Ovary (tissue), 9 donors: ENCODE data around the gene SERPINB11. TPM values are rescaled to one million over a fixed set of nuclear protein-coding genes. Genes with fewer than 3 reads are reported as not detected.
"Not testable (repeated sequence)": the region's sequence is repeated elsewhere in the genome, so short reads cannot be mapped to it uniquely, and the experiment has no call there.

Experiments used
- DNase-seq, 5 donors: peaks; one replicate each; pipeline ENCODE4 v3.0.0-alpha.2; 2019 to 2020
- H3K27ac ChIP-seq, 2 donors: fragments of 200-600 bp; one replicate each; pipeline versions ENCODE4 v1.5.1 to v1.8.0; 2019 to 2022
- H3K27me3 ChIP-seq: fragments of 200-600 bp; one replicate; pipeline ENCODE4 v1.8.0; 2022
- H3K36me3 ChIP-seq: fragments of 200-600 bp; sonication (generic); one replicate; pipeline ENCODE4 v1.5.1; 2019
- H3K4me1 ChIP-seq: one replicate; pipeline ENCODE4 v1.8.1; 2013; ENCODE audit warnings: mild to moderate bottlenecking, moderate library complexity; ENCODE audit not compliant: insufficient read depth
- H3K4me3 ChIP-seq: fragments of 200-600 bp; sonication (generic); one replicate; pipeline ENCODE4 v1.5.1; 2017
- H3K9me3 ChIP-seq, 2 donors: fragments of 200-600 bp in 1 of 2; sonication (generic) in 1 of 2; one replicate each; pipeline versions ENCODE4 v1.5.1 to v1.8.1; 2013 to 2019; ENCODE audit warnings: mild to moderate bottlenecking in 1 of 2, moderate library complexity in 1 of 2
- EP300 ChIP-seq: sonication (generic); formaldehyde crosslinking; IDR thresholded peaks from one replicate; pipeline ENCODE4 v1.6.1; 2017; ENCODE audit warnings: antibody characterized with exemption
- POLR2A ChIP-seq: fragments of 450-650 bp; IDR thresholded peaks from one replicate; pipeline ENCODE4 v1.6.1; 2017; ENCODE audit warnings: antibody characterized with exemption, mild to moderate bottlenecking, moderate library complexity
- WGBS, 3 donors: extraction: QIAGEN DNeasy Blood & Tissue Kit in 1 of 3; methylation state at CpG; one replicate each; pipeline versions ENCODE4 v1.1.5 to v1.1.7; 2013 to 2017; 5-methylcytosine and 5-hydroxymethylcytosine counted together
- intact Hi-C, 4 donors: fragments of 100-400 bp; cut with DNase I; formaldehyde crosslinking; loops; one replicate each; pipeline versions ENCODE4 v1.11.0 to v1.15.1; 2022 to 2023
- polyA plus RNA-seq, 2 donors: library from polyadenylated mRNA; stranded (reverse); fragments of 200-250 nt in 1 of 2; fragments of 350-450 nt in 1 of 2; fragmentation: Illumina TruSeq in 1 of 2; extraction: RNeasy Lipid Tissue Mini Kit (QIAGEN cat#74804) in 1 of 2; gene quantifications; one replicate each; pipeline ENCODE4 v1.2.3, GENCODE V29; 2013 to 2014
- total RNA-seq, 7 donors: library from RNA; depleted of rRNA in 2 of 7; stranded (reverse); fragments of >200 nt in 2 of 7; fragmentation: NEBNext Ultra II Directional in 3 of 7; extraction: Animal tissue kit (Norgen Biotek cat#: 25700) in 3 of 7; gene quantifications; one replicate each; pipeline versions ENCODE4 v1.1.0 to v1.2.4, GENCODE V29; 2016 to 2023
- TF ChIP-seq, protein P1 (sequence below), 3 donors: fragments of 450-650 bp in 2 of 3; fragments of 200-600 bp in 1 of 3; IDR thresholded peaks; one replicate each; pipeline versions ENCODE4 v1.5.1 to v1.8.0; 2016 to 2022; ENCODE audit warnings: antibody characterized with exemption in 3 of 3, mild to moderate bottlenecking in 1 of 3
- donor health status: DM: no; HTN: no; CAD: no; lungs with moderate emphysema.
- donor health status: DM: no; HTN: no; CAD: no.
- donor health status: Bipolar disorder and iron deficiency.
- donor health status: DM: yes; HTN: yes; CAD: no.
- donor health status: DM: no; HTN: no; CAD: no.
- donor health status: DM: yes; HTN: yes; CAD: no.

Gene SERPINB11
- total and polyA plus RNA-seq, 9 donors = not detected

DNA sequence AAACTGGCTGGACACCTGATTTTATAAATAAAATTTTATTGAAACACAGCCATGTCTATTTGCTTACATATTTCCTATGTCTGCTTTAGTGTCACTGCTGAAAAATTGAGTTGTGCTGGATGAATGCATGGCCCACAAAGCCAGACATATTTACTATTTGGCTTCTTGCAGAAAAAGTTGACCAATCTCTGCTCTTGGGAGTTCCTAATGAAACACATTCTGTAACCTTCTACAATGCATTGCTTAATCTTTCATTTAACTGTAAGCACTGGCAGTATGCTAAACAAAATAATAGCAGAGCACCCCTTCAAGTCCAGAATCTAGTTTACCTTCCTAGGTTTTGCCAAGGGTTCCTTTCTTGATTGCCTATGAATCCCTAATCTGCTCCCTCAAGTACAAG, 54.8 kb downstream of the SERPINB11 start:
- no peak for TF ChIP-seq EP300
- no peak for TF ChIP-seq POLR2A
- TF ChIP-seq, protein P1, sequence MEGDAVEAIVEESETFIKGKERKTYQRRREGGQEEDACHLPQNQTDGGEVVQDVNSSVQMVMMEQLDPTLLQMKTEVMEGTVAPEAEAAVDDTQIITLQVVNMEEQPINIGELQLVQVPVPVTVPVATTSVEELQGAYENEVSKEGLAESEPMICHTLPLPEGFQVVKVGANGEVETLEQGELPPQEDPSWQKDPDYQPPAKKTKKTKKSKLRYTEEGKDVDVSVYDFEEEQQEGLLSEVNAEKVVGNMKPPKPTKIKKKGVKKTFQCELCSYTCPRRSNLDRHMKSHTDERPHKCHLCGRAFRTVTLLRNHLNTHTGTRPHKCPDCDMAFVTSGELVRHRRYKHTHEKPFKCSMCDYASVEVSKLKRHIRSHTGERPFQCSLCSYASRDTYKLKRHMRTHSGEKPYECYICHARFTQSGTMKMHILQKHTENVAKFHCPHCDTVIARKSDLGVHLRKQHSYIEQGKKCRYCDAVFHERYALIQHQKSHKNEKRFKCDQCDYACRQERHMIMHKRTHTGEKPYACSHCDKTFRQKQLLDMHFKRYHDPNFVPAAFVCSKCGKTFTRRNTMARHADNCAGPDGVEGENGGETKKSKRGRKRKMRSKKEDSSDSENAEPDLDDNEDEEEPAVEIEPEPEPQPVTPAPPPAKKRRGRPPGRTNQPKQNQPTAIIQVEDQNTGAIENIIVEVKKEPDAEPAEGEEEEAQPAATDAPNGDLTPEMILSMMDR (IDR thresholded peaks at IDR 0.05) = no peak
- H3K27ac ChIP-seq = no peak overlapping the region
- no peak for DNase-seq
- no peaks in the 10 kb centered on the region for H3K36me3 ChIP-seq
- H3K27me3 ChIP-seq = no peaks in the 10 kb centered on the region
- no peaks in the 10 kb centered on the region for H3K4me1 ChIP-seq
- intact Hi-C loops = no loop called here
- no peaks in the 10 kb centered on the region for H3K9me3 ChIP-seq
- no peak overlapping the region for H3K4me3 ChIP-seq

DNA sequence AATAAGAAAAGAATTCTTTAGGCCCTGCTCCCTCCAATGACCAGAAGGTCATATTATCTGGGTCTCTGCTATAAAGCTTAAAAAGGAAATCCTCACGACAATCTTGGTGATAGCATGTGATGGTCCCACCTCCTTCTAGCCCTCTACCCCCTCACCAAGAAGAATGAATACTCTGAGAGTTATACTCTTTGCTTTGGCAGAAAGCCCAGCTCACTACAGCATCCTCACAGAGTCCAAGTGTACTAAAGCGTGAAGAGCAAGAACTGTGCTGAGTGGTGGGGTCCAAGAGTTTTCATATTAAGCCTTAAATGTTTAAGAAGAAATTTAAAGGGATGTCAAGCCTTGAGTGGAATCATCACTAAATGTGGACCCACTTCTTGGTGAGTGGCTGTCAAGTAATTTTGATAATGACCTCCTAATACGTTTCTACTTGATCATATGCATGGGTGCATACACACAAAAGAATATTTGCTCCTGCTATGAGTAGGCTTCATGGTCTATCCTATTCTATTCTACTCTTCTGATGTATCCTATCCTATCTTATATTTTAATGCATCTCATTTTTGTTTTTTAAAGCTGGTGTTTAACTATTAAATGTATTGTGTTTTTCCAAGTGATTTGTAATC, 56.0 kb downstream of the SERPINB11 start:
- no peak for DNase-seq
- 48 to 61% (median 54%) methylated on average over 3 of the region's 3 CpGs for WGBS, 3 donors
- Histone ChIP-seq H3K4me1 (no peaks in the 10 kb centered on the region), H3K27me3 (no peaks in the 10 kb centered on the region), H3K4me3 (no peak overlapping the region), H3K36me3 (no peaks in the 10 kb centered on the region), H3K27ac (no peak overlapping the region), H3K9me3 (no peaks in the 10 kb centered on the region)
- TF ChIP-seq, protein P1 (IDR thresholded peaks at IDR 0.05) = no peak
- TF ChIP-seq EP300 (no peak), POLR2A (no peak)
- intact Hi-C loops = no loop called here

DNA sequence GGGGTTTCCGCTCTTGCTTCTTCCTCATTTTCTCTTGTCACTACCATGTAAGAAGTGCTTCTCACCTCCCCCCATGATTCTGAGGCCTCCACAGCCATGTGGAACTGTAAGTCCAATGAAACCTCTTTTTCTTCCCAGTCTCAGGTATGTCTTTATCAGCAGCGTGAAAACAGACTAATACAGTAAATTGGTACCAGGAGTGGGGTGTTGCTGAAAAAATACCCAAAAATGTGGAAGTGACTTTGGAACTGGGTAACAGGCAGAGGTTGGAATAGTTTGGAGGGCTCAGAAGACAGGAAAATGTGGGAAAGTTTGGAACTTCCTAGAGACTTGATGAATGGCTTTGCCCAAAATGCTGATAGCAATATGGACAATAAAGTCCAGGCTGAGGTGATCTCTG, 57.0 kb downstream of the SERPINB11 start:
- H3K36me3 ChIP-seq, H3K4me3 ChIP-seq, H3K4me1 ChIP-seq, H3K9me3 ChIP-seq, DNase-seq, intact Hi-C loops, H3K27ac ChIP-seq, H3K27me3 ChIP-seq: not testable (repeated sequence)
- 93 to 100% (median 97%) methylated on average over 2 of the region's 2 CpGs for WGBS, 3 donors

DNA sequence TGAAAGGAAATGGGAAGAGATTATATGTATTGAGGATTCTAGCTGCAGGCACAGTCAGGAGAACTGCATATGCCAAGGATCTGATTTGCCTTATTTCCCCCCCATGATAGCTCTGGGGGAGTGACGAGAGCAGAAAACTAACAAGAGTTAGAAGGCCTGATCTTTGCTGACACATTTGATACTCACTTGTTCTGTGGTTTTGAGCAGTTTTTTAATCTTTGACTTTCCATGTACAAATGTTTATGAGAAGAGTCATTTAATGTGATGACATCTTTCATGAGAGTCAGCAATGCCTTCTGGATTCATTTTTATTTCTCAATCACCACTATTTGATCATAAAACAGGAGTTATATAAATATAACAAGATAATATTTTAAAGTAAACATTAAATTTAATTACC, 59.8 kb downstream of the SERPINB11 start:
- H3K27ac ChIP-seq = no peak overlapping the region
- no peaks in the 10 kb centered on the region for H3K27me3 ChIP-seq
- 55 to 69% (median 58%) methylated on average over 1 of the region's 1 CpG for WGBS, 3 donors
- DNase-seq = no peak
- no peak for TF ChIP-seq EP300
- TF ChIP-seq, protein P1 (IDR thresholded peaks at IDR 0.05) = no peak
- no peaks in the 10 kb centered on the region for H3K36me3 ChIP-seq
- no peaks in the 10 kb centered on the region for H3K9me3 ChIP-seq
- H3K4me3 ChIP-seq = no peak overlapping the region
- intact Hi-C loops = no loop called here
- no peaks in the 10 kb centered on the region for H3K4me1 ChIP-seq

DNA sequence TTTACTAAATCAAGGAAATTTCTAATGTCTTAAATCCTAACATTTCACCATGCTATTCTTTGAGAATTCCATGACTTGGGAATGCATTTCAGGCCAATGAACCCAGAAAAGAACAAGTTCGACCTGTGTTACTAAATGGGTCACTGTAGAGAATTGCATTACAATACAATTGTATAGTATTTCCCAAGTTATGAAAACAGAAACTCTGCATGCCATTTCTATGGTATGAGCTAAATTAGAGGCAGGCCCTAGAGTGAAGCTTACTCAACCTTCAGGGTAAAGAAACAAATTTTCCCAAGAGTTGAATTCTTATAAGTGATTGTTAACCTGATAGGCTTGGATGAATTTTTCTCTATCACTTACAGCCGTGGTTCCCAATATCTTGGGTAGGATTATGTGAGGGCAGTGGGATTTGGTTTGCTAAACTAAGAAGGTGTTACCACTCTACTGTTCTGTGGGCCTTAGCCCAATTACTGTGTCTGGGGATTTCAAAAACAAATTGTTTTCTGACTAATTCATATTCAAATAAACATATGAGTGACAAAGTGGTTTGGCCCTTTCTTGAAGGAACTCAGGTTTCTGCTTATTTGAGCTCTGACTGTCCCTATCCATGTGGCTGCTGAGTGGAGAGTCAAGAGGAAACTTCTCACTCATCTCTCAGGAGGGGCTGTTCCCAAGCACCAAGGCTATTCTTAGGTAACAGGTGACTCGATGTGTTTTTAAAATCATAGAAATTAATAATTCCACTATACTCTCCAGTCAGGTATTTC, 61.3 kb downstream of the SERPINB11 start:
- TF ChIP-seq POLR2A (no peak), EP300 (no peak)
- TF ChIP-seq, protein P1 (IDR thresholded peaks at IDR 0.05) = no peak

More for the DNA sequence above, 61.3 kb downstream of the SERPINB11 start:
- Histone ChIP-seq H3K4me1 (no peaks in the 10 kb centered on the region), H3K27me3 (no peaks in the 10 kb centered on the region), H3K36me3 (no peaks in the 10 kb centered on the region), H3K9me3 (no peaks in the 10 kb centered on the region), H3K4me3 (no peak overlapping the region), H3K27ac (no peak overlapping the region)
- WGBS, 3 donors = 70 to 88% (median 84%) methylated on average over 3 of the region's 3 CpGs
- intact Hi-C loops = no loop called here
- DNase-seq = no peak
